H9 (cell line): ENCODE results near the gene ARAP1. TPM values are rescaled to one million over a fixed set of nuclear protein-coding genes. Genes with fewer than 3 reads are reported as not detected.

Source experiments
- DNase-seq: peaks from one replicate; pipeline ENCODE4 v3.0.0-alpha.2; 2017
- H2AFZ ChIP-seq: one replicate; pipeline ENCODE4 v1.6.1; 2013; ENCODE audit warnings: mild to moderate bottlenecking, low read length, control low read depth, moderate library complexity
- H2AK5ac ChIP-seq: 2 replicates; pipeline ENCODE4 v1.6.1; 2013; ENCODE audit warnings: low read length, control low read depth, mixed read lengths; ENCODE audit not compliant: insufficient read length
- H2BK120ac ChIP-seq: one replicate; pipeline ENCODE4 v1.6.1; 2013; ENCODE audit warnings: low read depth, mild to moderate bottlenecking, low read length, control low read depth, inconsistent platforms; ENCODE audit not compliant: poor library complexity, severe bottlenecking
- H2BK12ac ChIP-seq: 2 replicates; pipeline ENCODE4 v1.6.1; 2013; ENCODE audit warnings: low read length, control low read depth, mixed read lengths, low read depth; ENCODE audit not compliant: insufficient read length
- H2BK15ac ChIP-seq: 2 replicates; pipeline ENCODE4 v1.6.1; 2013; ENCODE audit warnings: low read depth, low read length, control low read depth
- H2BK20ac ChIP-seq: one replicate; pipeline ENCODE4 v1.6.1; 2013; ENCODE audit warnings: low read depth, mild to moderate bottlenecking, low read length, control low read depth, inconsistent platforms; ENCODE audit not compliant: poor library complexity, severe bottlenecking
- H2BK5ac ChIP-seq: 2 replicates; pipeline ENCODE4 v1.6.1; 2013; ENCODE audit warnings: low read length, control low read depth, mixed read lengths; ENCODE audit not compliant: insufficient read length
- H3K14ac ChIP-seq: 2 replicates; pipeline ENCODE4 v1.6.1; 2013; ENCODE audit warnings: low read length, control low read depth; ENCODE audit not compliant: insufficient read depth
- H3K18ac ChIP-seq: 2 replicates; pipeline ENCODE4 v1.6.1; 2013; ENCODE audit warnings: low read depth, mild to moderate bottlenecking, mixed read lengths, low read length, control low read depth; ENCODE audit not compliant: insufficient read length
- H3K23ac ChIP-seq: 2 replicates; pipeline ENCODE4 v1.6.1; 2013; ENCODE audit warnings: low read length, control low read depth, mixed read lengths, low read depth; ENCODE audit not compliant: insufficient read length
- H3K23me2 ChIP-seq: 2 replicates; pipeline ENCODE4 v1.6.1; 2013; ENCODE audit warnings: low read depth, mild to moderate bottlenecking, mixed read lengths, low read length, control low read depth; ENCODE audit not compliant: insufficient read length, poor library complexity, severe bottlenecking
- H3K27ac ChIP-seq: 2 replicates; pipeline ENCODE4 v1.5.1; 2013; ENCODE audit warnings: low read length, control low read depth, mixed read lengths, low read depth; ENCODE audit not compliant: insufficient read length
- H3K27me3 ChIP-seq: 2 replicates; pipeline ENCODE4 v1.6.1; 2013; ENCODE audit warnings: low read length, control low read depth, inconsistent platforms; ENCODE audit not compliant: insufficient read depth
- H3K4ac ChIP-seq: 2 replicates; pipeline ENCODE4 v1.6.1; 2013; ENCODE audit warnings: low read depth, mild to moderate bottlenecking, control low read depth, inconsistent platforms, low read length, moderate library complexity
- H3K4me1 ChIP-seq: 2 replicates; pipeline ENCODE4 v1.6.1; 2013; ENCODE audit warnings: low read length, control low read depth, inconsistent platforms; ENCODE audit not compliant: insufficient read depth
- H3K4me2 ChIP-seq: 2 replicates; pipeline ENCODE4 v1.6.1; 2013; ENCODE audit warnings: low read length, control low read depth, mixed read lengths; ENCODE audit not compliant: insufficient read length, insufficient read depth
- H3K56ac ChIP-seq: 2 replicates; pipeline ENCODE4 v1.6.1; 2013; ENCODE audit warnings: low read depth, mild to moderate bottlenecking, mixed read lengths, low read length, control low read depth; ENCODE audit not compliant: insufficient read length
- H3K79me1 ChIP-seq: 2 replicates; pipeline ENCODE4 v1.6.1; 2013; ENCODE audit warnings: low read depth, mild to moderate bottlenecking, moderate library complexity, low read length, control low read depth, inconsistent platforms; ENCODE audit not compliant: insufficient read depth, poor library complexity, severe bottlenecking
- H3K79me2 ChIP-seq: 2 replicates; pipeline ENCODE4 v1.6.1; 2013; ENCODE audit warnings: low read length, control low read depth, inconsistent platforms; ENCODE audit not compliant: insufficient read depth
- H3K9ac ChIP-seq: 2 replicates; pipeline ENCODE4 v1.6.1; 2013; ENCODE audit warnings: low read length, control low read depth, mixed read lengths; ENCODE audit not compliant: insufficient read length; ENCODE audit errors: extremely low read depth
- H3K9me3 ChIP-seq: one replicate; pipeline ENCODE4 v1.6.1; 2013; ENCODE audit warnings: low read depth, low read length, inconsistent platforms; ENCODE audit not compliant: control insufficient read depth
- H3T11ph ChIP-seq: one replicate; pipeline ENCODE4 v1.6.1; 2013; ENCODE audit warnings: mild to moderate bottlenecking, low read length, control low read depth, inconsistent platforms
- H4K20me1 ChIP-seq: one replicate; pipeline ENCODE4 v1.6.1; 2013; ENCODE audit not compliant: control insufficient read depth, insufficient read length, insufficient read depth
- H4K5ac ChIP-seq: 2 replicates; pipeline ENCODE4 v1.6.1; 2013; ENCODE audit warnings: low read depth, mild to moderate bottlenecking, mixed read lengths, low read length, control low read depth; ENCODE audit not compliant: insufficient read length
- H4K8ac ChIP-seq: replicated peaks from 2 replicates; pipeline ENCODE4 v1.6.1; 2013; ENCODE audit warnings: low read length, control low read depth, mixed read lengths, low read depth; ENCODE audit not compliant: insufficient read length
- H4K91ac ChIP-seq: 2 replicates; pipeline ENCODE4 v1.6.1; 2013; ENCODE audit warnings: low read depth, mild to moderate bottlenecking, moderate library complexity, mixed read lengths, low read length, control low read depth; ENCODE audit not compliant: insufficient read length
- H3K27ac Mint-ChIP-seq, 3 experiments: 2 replicates in 2 of 3; 3 replicates in 1 of 3; pipeline ENCODE4 v1.8.0; 2020 to 2021; ENCODE audit warnings: mixed read lengths in 3 of 3, mild to moderate bottlenecking in 1 of 3, moderate library complexity in 1 of 3
- H3K27me3 Mint-ChIP-seq: 2 replicates; pipeline ENCODE4 v1.8.0; 2021; ENCODE audit warnings: low read depth, mild to moderate bottlenecking, moderate library complexity, mixed read lengths
- H3K36me3 Mint-ChIP-seq, 3 experiments: 2 replicates in 2 of 3; 3 replicates in 1 of 3; pipeline ENCODE4 v1.8.0; 2020 to 2021; ENCODE audit warnings: low read depth in 3 of 3, mixed read lengths in 3 of 3; ENCODE audit not compliant: insufficient read depth in 1 of 3
- H3K4me1 Mint-ChIP-seq, 2 experiments: 2 replicates each; pipeline ENCODE4 v1.8.0; 2020; ENCODE audit warnings: mixed read lengths in 2 of 2
- H3K4me3 Mint-ChIP-seq, 2 experiments: 2 replicates in 1 of 2; 3 replicates in 1 of 2; pipeline ENCODE4 v1.8.0; 2020 to 2021; ENCODE audit warnings: mild to moderate bottlenecking in 2 of 2, mixed read lengths in 2 of 2, moderate library complexity in 1 of 2
- H3K9me3 Mint-ChIP-seq, 2 experiments: 2 replicates in 1 of 2; 3 replicates in 1 of 2; pipeline ENCODE4 v1.8.0; 2020; ENCODE audit warnings: mild to moderate bottlenecking in 2 of 2, mixed read lengths in 2 of 2, moderate library complexity in 1 of 2
- WGBS: extraction: QIAGEN DNeasy Blood & Tissue Kit; methylation state at CpG from one replicate; pipeline ENCODE4 v1.1.7; 2013; ENCODE audit warnings: missing lambda C conversion rate, low lambda C conversion rate, mixed read lengths; ENCODE audit not compliant: insufficient read length; ENCODE audit errors: extremely low coverage; 5-methylcytosine and 5-hydroxymethylcytosine counted together
- total RNA-seq: library from RNA; stranded (reverse); gene quantifications from 2 replicates; pipeline ENCODE4 v1.2.1, GENCODE V29; 2021
- TF ChIP-seq, protein P1 (sequence below): fragments of 200-600 bp; sonication (generic); conservative IDR thresholded peaks from 3 replicates; pipeline ENCODE4 v1.8.0; 2021; ENCODE audit warnings: antibody characterized with exemption, mild to moderate bottlenecking

Gene ARAP1
- total RNA-seq, 1 experiment from 2014 or later: 59.4 TPM

DNA sequence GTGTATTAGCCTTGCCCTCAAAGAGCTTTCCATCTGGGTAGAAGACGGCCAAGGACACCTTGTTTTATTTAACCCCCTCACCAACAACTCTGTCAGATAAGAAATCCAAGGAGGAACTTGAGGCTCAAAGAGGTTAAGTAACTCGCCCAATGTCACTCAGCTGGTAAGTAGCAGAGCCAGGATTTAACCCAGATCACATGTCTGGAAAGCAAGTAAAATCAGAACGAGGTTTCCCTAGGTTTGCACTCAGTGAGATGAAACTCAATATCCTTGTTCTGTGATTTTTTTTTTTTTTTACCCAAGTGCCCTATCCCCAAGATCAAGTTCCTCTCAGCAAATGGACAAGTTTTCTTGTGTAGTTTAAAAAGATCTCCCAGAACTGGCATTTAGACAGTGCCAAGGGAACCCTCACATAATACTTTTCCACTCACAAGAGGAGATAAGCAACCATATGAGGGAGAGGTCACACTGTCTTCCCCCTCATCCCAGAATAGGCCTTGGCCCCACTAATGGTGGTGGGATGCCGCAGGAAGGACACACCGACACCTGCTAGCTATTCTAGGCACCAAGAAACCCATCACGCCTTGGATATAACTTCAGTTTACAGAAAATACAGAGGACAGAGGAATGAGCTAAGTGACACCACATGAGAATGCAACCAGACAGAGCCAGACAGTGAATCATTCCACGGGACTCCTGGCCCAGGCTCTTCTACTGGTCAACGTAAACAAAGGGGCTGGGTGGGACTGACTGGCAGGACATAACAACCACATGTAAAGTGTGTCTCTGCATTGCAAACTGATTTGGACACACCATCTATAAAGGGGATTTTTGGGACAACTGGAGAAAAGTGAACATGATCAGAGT, 8.6 kb upstream of the ARAP1 start:
- H2AFZ ChIP-seq: no peak overlapping the region
- peak overlapping the region in 1 of 3 experiments; percentile 84; a peak in 2 of 7 replicates for H3K27ac Mint-ChIP-seq
- H3K36me3 Mint-ChIP-seq: peaks cover 3 to 10% (median 4%) of the 10 kb centered on the region in 3 experiments; a peak in 5 of 7 replicates
- no peaks in the 10 kb centered on the region for H3K4me1 ChIP-seq
- H3K4me2 ChIP-seq: no peak overlapping the region
- H2BK15ac ChIP-seq: no peak overlapping the region
- H4K20me1 ChIP-seq: no peaks in the 10 kb centered on the region
- no peak overlapping the region for H4K5ac ChIP-seq
- H3K14ac ChIP-seq: no peak overlapping the region
- no peaks in the 10 kb centered on the region for H3K79me1 ChIP-seq
- H3K27me3 Mint-ChIP-seq: peaks cover 2% of the 10 kb centered on the region; the same call in 1 of the 2 replicates
- H3K4ac ChIP-seq: no peak overlapping the region
- no peak overlapping the region for H3K56ac ChIP-seq
- no peaks in the 10 kb centered on the region for H3K79me2 ChIP-seq
- TF ChIP-seq, protein P1, sequence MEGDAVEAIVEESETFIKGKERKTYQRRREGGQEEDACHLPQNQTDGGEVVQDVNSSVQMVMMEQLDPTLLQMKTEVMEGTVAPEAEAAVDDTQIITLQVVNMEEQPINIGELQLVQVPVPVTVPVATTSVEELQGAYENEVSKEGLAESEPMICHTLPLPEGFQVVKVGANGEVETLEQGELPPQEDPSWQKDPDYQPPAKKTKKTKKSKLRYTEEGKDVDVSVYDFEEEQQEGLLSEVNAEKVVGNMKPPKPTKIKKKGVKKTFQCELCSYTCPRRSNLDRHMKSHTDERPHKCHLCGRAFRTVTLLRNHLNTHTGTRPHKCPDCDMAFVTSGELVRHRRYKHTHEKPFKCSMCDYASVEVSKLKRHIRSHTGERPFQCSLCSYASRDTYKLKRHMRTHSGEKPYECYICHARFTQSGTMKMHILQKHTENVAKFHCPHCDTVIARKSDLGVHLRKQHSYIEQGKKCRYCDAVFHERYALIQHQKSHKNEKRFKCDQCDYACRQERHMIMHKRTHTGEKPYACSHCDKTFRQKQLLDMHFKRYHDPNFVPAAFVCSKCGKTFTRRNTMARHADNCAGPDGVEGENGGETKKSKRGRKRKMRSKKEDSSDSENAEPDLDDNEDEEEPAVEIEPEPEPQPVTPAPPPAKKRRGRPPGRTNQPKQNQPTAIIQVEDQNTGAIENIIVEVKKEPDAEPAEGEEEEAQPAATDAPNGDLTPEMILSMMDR: no peak
- no peak overlapping the region for H3T11ph ChIP-seq
- WGBS: no CpG with 5 or more reads among the region's 8 CpGs
- no peak overlapping the region for H2BK12ac ChIP-seq
- H2BK120ac ChIP-seq: no peak overlapping the region
- no peak overlapping the region for H3K23ac ChIP-seq
- no peak overlapping the region for H3K27ac ChIP-seq
- H3K9me3 Mint-ChIP-seq: no peaks in the 10 kb centered on the region
- H3K4me3 Mint-ChIP-seq: no peak overlapping the region
- no peaks in the 10 kb centered on the region for H3K9me3 ChIP-seq
- H4K91ac ChIP-seq: no peak overlapping the region
- H2BK5ac ChIP-seq: no peak overlapping the region
- H4K8ac ChIP-seq: no peak overlapping the region
- no peak overlapping the region for H3K18ac ChIP-seq
- no peak overlapping the region for H2AK5ac ChIP-seq
- H3K23me2 ChIP-seq: no peaks in the 10 kb centered on the region
- peaks cover 9 to 26% of the 10 kb centered on the region in 2 experiments for H3K4me1 Mint-ChIP-seq
- DNase-seq: no peak
- H3K27me3 ChIP-seq: no peaks in the 10 kb centered on the region
- H3K9ac ChIP-seq: no peak overlapping the region
- no peak overlapping the region for H2BK20ac ChIP-seq
